Measurements from ENCODE around the gene NADSYN1. TPM values are rescaled to one million over a fixed set of nuclear protein-coding genes. Genes with fewer than 3 reads are reported as not detected.

NADSYN1 gene
- total and polyA plus RNA-seq, 2 of the 13 experiments (the other 11 are each of a cell fraction or from before 2014, with no cell fraction given) = 35.7 to 51.5 TPM

DNA sequence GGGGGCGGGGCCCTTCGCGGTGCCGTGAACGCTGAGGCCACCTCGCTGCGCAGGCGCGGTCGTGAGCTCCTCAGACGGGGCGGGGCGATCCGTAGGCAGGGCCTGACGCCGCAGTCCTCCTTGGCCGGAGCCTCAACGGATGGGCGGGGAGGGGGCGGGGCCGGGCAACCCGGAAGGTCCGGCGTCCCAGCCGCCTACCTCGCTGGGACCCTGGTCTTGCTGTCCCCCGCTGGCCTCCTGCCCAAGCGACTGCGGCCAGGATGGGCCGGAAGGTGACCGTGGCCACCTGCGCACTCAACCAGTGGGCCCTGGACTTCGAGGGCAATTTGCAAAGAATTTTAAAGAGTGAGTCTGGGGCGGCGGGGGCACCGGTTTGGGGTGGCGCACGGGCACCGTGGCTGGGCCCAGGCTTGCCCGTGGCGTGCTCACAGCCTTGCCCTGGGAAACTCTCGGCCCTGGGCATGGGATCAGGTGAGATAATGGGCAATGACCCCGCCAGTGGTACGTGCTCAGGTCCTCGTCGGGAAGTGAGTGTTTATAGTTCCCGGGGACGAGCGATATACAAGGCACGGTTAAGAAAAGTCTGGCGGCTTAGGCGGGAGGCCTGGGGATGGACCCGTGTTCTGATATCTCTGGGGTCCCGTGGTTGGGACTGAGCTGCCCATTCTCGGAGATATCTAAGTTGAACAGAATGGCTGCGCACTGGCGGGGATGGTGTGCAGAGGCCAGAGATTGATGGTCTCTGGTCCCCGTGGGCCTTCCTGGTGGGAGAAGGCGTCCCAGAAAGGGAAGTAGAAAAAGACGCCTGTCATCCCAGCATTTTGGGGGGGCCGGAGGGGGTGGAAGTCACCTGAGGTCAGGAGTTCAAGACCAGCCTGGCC, at the start of gene NADSYN1 (continued):
- TF ChIP-seq HNF4A (CRISPR knock-in tag; IDR thresholded peaks at IDR 0.05) = no peak
- TF ChIP-seq THYN1 (CRISPR knock-in tag; IDR thresholded peaks at IDR 0.05; ENCODE audit: borderline replicate concordance, low read depth) = no peak
- TF ChIP-seq SRY (CRISPR knock-in tag; IDR thresholded peaks at IDR 0.05) = no peak
- TF ChIP-seq ZMYM3 (CRISPR knock-in tag; IDR thresholded peaks at IDR 0.05) = no peak
- TF ChIP-seq, protein P1, sequence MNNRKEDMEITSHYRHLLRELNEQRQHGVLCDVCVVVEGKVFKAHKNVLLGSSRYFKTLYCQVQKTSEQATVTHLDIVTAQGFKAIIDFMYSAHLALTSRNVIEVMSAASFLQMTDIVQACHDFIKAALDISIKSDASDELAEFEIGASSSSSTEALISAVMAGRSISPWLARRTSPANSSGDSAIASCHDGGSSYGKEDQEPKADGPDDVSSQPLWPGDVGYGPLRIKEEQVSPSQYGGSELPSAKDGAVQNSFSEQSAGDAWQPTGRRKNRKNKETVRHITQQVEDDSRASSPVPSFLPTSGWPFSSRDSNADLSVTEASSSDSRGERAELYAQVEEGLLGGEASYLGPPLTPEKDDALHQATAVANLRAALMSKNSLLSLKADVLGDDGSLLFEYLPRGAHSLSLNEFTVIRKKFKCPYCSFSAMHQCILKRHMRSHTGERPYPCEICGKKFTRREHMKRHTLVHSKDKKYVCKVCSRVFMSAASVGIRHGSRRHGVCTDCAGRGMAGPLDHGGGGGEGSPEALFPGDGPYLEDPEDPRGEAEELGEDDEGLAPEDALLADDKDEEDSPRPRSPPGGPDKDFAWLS (CRISPR knock-in tag; IDR thresholded peaks at IDR 0.05; ENCODE audit: borderline replicate concordance) = no peak
- TF ChIP-seq ZFP36L2 (CRISPR knock-in tag; IDR thresholded peaks at IDR 0.05) = no peak
- TF ChIP-seq KDM2A (CRISPR knock-in tag; IDR thresholded peaks at IDR 0.05; ENCODE audit: borderline replicate concordance, low read depth) = peak; percentile 89
- TF ChIP-seq, protein P2, sequence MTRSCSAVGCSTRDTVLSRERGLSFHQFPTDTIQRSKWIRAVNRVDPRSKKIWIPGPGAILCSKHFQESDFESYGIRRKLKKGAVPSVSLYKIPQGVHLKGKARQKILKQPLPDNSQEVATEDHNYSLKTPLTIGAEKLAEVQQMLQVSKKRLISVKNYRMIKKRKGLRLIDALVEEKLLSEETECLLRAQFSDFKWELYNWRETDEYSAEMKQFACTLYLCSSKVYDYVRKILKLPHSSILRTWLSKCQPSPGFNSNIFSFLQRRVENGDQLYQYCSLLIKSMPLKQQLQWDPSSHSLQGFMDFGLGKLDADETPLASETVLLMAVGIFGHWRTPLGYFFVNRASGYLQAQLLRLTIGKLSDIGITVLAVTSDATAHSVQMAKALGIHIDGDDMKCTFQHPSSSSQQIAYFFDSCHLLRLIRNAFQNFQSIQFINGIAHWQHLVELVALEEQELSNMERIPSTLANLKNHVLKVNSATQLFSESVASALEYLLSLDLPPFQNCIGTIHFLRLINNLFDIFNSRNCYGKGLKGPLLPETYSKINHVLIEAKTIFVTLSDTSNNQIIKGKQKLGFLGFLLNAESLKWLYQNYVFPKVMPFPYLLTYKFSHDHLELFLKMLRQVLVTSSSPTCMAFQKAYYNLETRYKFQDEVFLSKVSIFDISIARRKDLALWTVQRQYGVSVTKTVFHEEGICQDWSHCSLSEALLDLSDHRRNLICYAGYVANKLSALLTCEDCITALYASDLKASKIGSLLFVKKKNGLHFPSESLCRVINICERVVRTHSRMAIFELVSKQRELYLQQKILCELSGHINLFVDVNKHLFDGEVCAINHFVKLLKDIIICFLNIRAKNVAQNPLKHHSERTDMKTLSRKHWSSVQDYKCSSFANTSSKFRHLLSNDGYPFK (CRISPR knock-in tag; IDR thresholded peaks at IDR 0.05; ENCODE audit: borderline replicate concordance) = peak; percentile 45; the same call in 1 of the 2 replicates
- TF ChIP-seq CCDC6 (CRISPR knock-in tag; IDR thresholded peaks at IDR 0.05) = peak; percentile 76; the same call in 1 of the 2 replicates
- TF ChIP-seq ATM (IDR thresholded peaks at IDR 0.05; ENCODE audit: borderline replicate concordance) = no peak
- no peak for TF ChIP-seq SMC3 (IDR thresholded peaks at IDR 0.05; ENCODE audit: low read length)
- TF ChIP-seq, protein P3, sequence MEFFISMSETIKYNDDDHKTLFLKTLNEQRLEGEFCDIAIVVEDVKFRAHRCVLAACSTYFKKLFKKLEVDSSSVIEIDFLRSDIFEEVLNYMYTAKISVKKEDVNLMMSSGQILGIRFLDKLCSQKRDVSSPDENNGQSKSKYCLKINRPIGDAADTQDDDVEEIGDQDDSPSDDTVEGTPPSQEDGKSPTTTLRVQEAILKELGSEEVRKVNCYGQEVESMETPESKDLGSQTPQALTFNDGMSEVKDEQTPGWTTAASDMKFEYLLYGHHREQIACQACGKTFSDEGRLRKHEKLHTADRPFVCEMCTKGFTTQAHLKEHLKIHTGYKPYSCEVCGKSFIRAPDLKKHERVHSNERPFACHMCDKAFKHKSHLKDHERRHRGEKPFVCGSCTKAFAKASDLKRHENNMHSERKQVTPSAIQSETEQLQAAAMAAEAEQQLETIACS (CRISPR knock-in tag; IDR thresholded peaks at IDR 0.05) = no peak
- no peak for TF ChIP-seq ZNF773 (CRISPR knock-in tag; IDR thresholded peaks at IDR 0.05; ENCODE audit: borderline replicate concordance)
- TF ChIP-seq SALL1 (CRISPR knock-in tag; IDR thresholded peaks at IDR 0.05) = peak; percentile 46
- TF ChIP-seq MEF2D (CRISPR knock-in tag; IDR thresholded peaks at IDR 0.05) = no peak
- TF ChIP-seq ZNF143 (CRISPR knock-in tag; IDR thresholded peaks at IDR 0.05) = no peak
- TF ChIP-seq, protein P4, sequence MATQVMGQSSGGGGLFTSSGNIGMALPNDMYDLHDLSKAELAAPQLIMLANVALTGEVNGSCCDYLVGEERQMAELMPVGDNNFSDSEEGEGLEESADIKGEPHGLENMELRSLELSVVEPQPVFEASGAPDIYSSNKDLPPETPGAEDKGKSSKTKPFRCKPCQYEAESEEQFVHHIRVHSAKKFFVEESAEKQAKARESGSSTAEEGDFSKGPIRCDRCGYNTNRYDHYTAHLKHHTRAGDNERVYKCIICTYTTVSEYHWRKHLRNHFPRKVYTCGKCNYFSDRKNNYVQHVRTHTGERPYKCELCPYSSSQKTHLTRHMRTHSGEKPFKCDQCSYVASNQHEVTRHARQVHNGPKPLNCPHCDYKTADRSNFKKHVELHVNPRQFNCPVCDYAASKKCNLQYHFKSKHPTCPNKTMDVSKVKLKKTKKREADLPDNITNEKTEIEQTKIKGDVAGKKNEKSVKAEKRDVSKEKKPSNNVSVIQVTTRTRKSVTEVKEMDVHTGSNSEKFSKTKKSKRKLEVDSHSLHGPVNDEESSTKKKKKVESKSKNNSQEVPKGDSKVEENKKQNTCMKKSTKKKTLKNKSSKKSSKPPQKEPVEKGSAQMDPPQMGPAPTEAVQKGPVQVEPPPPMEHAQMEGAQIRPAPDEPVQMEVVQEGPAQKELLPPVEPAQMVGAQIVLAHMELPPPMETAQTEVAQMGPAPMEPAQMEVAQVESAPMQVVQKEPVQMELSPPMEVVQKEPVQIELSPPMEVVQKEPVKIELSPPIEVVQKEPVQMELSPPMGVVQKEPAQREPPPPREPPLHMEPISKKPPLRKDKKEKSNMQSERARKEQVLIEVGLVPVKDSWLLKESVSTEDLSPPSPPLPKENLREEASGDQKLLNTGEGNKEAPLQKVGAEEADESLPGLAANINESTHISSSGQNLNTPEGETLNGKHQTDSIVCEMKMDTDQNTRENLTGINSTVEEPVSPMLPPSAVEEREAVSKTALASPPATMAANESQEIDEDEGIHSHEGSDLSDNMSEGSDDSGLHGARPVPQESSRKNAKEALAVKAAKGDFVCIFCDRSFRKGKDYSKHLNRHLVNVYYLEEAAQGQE (IDR thresholded peaks at IDR 0.05; ENCODE audit: borderline replicate concordance in 1 of 2, low read depth in 1 of 2, low read length in 2 of 2) = no peak
